CD4-positive, alpha-beta T cell treated with Interleukin-6 for 4 hours (primary cell): ENCODE data around the gene EDRF1.

Experiments
- DNase-seq: peaks from one replicate; pipeline ENCODE4 v3.0.0-alpha.2; 2020; ENCODE audit warnings: mixed read lengths

EDRF1 gene

GRCh38 chr10:125795637-125796190 is 76.2 kb downstream of the EDRF1 start:
- no peak for DNase-seq

DNA sequence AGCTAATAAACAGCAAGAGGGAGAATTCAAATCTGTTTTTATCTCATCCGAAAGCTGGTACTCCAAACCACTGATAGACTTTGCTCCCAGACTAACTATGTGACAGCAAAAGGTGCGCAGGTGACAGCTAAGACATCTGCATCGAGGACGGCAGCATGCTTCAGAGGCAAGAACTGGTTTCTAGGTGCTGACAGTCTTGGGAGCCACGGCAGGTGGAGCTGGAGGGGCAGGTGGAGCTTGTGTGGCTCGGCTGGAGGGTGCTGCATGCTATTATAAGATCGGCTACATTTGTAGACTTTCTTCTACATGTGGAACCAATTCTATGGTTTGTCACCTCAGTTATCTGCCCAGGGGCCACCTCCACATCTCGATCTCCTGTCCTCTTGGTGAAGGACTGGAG is 77.9 kb downstream of the EDRF1 start:
- DNase-seq = no peak

DNA sequence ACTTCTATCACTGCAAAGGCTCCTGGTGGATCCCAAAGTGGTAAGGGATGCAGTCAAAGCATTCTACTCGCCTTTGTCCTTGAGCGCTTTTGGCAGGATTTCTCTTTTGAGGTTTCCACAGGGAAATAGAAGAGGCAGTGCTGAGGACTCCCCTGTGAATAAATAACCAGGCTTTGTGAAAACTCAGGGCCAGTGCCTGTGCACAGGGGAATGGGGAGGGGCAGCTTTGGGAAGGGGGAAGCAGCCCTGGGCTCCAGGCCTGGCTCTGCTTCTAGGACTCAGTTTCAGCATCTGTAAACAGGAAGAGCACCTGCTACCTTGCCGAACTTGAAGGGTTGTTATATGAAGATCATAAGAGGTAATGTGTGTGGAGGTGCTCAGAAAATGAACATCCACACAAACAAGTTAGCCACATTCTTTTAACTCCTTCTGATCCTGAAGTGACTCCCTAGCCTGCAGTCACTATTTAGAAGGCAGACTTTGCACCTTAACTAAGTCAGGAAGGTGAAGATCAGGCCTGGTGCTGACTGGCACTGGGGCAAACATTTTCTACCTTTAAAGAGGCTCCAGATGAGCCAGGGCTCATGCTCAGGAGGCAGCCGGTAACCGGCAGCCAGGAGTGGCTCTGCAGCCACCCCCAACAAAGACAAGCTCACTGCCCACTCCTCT is 78.6 kb downstream of the EDRF1 start:
- DNase-seq = no peak

DNA sequence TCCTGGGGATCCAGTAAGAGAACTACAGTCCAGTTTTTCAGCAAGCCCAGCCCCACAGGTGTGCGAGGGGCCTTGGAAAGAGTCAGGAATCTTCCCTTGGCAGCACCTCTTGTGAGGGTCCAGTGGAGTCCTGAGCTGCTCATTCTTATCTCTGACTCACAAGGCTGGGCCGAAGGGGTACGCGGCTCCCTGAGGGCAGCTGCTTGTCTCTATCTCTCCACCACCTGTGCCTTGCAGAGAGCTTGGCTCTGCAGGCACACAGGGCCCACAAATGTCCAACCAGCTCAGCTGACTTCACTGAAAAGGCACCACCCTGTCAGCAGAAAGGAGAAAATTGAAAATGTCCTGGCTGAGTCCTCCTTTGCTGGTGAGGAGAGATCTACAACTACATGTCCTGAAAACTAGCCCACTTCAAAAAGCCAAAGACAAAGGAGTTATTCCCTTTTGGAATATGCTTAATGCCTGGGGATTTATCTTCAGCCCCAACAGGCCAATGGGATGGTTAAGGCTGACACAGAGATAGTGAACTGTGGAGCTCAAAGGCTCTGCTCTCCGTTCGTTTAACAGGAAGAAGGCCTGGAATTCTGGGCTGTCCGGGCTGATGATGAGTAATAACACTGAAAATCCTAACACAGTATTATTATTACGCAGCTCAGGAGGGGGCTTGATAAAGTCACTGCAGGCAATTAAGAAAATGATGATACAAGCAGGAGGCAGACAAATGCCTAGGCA is 80.1 kb downstream of the EDRF1 start:
- DNase-seq = no peak

DNA sequence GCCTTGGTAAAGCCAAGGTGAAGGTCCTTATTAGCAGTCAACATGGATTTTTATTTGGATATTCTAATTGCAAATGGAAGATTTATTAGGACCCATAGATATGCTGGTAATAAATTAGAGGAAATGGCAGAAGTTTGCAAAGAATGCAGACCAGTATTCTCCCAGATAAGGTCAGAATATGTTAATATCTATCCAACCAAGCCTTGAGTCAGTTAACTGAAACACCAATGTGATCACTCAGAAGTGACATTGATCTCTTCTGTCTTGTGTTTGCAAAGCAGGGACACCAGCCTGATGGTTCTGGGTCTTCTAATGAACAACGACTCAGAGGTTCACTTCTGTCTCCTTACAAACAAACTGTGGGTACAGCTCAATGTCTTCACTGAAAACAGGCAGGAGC is 82.1 kb downstream of the EDRF1 start:
- DNase-seq = no peak

- no peak for DNase-seq
Observed at GRCh38 chr10:125802131-125802530, 82.6 kb downstream of the EDRF1 start.

DNA sequence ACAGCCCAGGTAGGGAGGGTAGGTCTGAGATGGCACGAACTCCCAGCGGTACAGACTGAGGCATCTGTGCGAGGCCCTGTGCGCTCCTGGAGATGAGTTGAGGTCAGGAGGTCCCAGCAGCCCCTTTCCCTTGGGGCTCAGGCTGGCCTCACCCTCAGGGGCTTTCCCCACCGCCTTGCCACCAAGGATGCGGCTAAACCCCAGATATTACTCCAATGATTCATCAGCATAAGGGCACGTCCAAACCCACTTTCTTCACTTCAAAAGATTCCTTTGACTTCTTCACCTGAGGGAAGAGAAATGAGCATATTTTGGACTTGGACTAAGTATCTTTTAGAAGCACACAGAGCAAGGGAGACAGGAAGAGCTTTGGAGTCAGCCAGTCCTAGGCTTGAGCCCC is 83.2 kb downstream of the EDRF1 start:
- DNase-seq = no peak

GRCh38 chr10:125808047-125808446 is 88.5 kb downstream of the EDRF1 start:
- no peak for DNase-seq

- DNase-seq = no peak
Observed at GRCh38 chr10:125811251-125811650, 91.7 kb downstream of the EDRF1 start.

- DNase-seq = no peak
Observed at GRCh38 chr10:125812128-125812750, 92.7 kb downstream of the EDRF1 start.
